ENCODE measurements around the gene RASGRF1. TPM values are rescaled to one million over a fixed set of nuclear protein-coding genes. Genes with fewer than 3 reads are reported as not detected.
"Not testable (repeated sequence)": the region's sequence is repeated elsewhere in the genome, so short reads cannot be mapped to it uniquely, and the experiment has no call there.

RASGRF1 gene
- total RNA-seq, 1 experiment from 2014 or later, result not detected

DNA sequence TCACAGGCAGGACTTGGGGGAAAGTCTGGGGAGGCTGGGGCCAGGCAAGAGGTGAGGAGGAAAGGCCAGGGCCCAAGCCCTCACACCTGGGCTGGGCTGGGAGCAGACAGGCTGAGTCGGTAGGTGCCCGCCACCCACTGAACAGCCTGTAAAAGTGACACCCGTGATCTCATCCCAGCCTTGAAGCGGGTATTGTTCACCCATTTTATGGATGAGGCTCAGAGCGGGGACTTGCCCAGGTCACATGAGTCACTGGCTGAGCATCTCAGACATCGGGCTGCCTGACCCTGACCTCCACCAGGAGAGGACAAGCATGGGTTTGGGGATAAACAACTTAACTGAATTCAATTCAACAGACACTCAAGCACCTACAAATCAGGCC, 93.7 kb downstream of the RASGRF1 start:
- Histone ChIP-seq H3K9me2 (replicated peaks; ENCODE audit: low read length) (no peaks in the 10 kb centered on the region), H3K36me3 (ENCODE audit: low read depth, low read length) (no peaks in the 10 kb centered on the region), H3K4me3 (ENCODE audit: low read length) (no peak overlapping the region), H3K27ac (ENCODE audit: low read length) (no peak overlapping the region), H3K4me2 (ENCODE audit: low read length) (no peak overlapping the region), H3K79me2 (ENCODE audit: low read length) (no peaks in the 10 kb centered on the region), H4K20me1 (ENCODE audit: low read length) (no peaks in the 10 kb centered on the region), H3F3A (ENCODE audit: low read length, unreplicated experiment) (no peaks in the 10 kb centered on the region), H3K4me1 (ENCODE audit: insufficient read depth, low read length) (0 out of 2 replicates have a peak, but pooled peaks cover 4% of the 10 kb centered on the region), H3K27me3 (ENCODE audit: low read length) (no peaks in the 10 kb centered on the region), H3K9ac (ENCODE audit: low read length) (no peak overlapping the region), H3K9me3 (ENCODE audit: low read length) (no peaks in the 10 kb centered on the region), H2AFZ (ENCODE audit: low read length) (no peak overlapping the region)
- ChIA-PET POLR2A (ENCODE audit: unreplicated experiment) (no interaction called here), CTCF (no interaction called here)
- ATAC-seq (no peak), DNase-seq (peak; percentile 30)
- intact Hi-C loops (cut with micrococcal nuclease), result no loop called here
- no TSS peak for BruUV-seq (replicated peaks)
- no peak for TF ChIP-seq EZH2 (IDR thresholded peaks at IDR 0.05; ENCODE audit: low read length, unreplicated experiment)
- TF ChIP-seq EZH2phosphoT487 (IDR thresholded peaks at IDR 0.05; ENCODE audit: borderline replicate concordance, low read length), result no peak
- TF ChIP-seq, protein P1, sequence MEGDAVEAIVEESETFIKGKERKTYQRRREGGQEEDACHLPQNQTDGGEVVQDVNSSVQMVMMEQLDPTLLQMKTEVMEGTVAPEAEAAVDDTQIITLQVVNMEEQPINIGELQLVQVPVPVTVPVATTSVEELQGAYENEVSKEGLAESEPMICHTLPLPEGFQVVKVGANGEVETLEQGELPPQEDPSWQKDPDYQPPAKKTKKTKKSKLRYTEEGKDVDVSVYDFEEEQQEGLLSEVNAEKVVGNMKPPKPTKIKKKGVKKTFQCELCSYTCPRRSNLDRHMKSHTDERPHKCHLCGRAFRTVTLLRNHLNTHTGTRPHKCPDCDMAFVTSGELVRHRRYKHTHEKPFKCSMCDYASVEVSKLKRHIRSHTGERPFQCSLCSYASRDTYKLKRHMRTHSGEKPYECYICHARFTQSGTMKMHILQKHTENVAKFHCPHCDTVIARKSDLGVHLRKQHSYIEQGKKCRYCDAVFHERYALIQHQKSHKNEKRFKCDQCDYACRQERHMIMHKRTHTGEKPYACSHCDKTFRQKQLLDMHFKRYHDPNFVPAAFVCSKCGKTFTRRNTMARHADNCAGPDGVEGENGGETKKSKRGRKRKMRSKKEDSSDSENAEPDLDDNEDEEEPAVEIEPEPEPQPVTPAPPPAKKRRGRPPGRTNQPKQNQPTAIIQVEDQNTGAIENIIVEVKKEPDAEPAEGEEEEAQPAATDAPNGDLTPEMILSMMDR (conservative IDR thresholded peaks at IDR 0.05; ENCODE audit: low read depth, low read length), result no peak

DNA sequence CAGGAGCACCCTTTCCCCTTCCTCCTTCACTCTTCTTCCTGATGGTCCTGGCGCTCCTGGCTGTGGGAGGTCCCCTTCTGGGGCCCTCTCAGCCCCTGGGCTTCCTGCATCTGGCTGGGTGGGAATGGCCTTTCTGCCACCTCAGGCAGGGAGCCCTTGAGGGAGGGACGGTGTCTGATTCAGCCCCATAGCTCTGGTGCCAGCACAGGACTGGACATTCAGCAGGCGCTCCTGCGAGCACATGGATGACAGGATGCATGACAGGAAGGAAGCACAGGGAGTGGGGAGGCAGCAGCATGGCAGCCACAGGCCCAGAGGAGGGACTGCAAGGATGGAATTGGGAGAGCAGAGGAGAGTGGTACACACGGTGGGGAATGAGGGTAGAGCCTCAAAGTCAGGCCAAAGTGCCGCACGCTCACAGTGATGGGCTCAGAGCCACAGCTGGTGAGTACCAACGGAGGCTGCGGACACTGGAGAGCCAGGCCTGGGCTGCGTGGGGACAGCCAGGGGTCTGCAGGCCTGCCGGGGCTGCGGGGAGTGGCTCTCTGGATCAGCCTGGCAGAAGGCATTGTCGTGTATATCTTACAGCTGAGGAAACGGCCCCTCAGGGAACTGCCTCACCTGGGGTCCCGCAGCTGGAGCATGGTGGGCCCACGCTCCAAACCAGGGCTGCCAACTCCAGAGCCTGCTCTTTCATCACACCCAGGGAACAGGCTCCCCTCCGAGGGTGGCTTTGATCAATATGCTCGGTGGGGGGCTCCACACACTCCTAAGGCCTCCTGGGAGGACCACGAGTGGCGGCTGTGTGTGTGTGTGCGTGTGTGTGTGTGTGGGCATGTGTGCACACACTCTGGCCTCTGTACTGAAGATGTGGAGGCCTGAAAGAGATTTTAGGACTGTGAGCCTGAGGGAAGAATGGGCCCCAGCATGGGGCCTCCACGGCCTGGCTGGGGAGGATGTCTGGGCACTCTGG, 94.4 kb downstream of the RASGRF1 start:
- Histone ChIP-seq H3K4me1 (ENCODE audit: insufficient read depth, low read length) (0 out of 2 replicates have a peak, but pooled peaks cover 4% of the 10 kb centered on the region), H2AFZ (ENCODE audit: low read length) (no peak overlapping the region), H3K4me2 (ENCODE audit: low read length) (no peak overlapping the region), H3K9ac (ENCODE audit: low read length) (no peak overlapping the region), H3K4me3 (ENCODE audit: low read length) (no peak overlapping the region), H3K36me3 (ENCODE audit: low read depth, low read length) (no peaks in the 10 kb centered on the region), H3K9me3 (ENCODE audit: low read length) (no peaks in the 10 kb centered on the region), H4K20me1 (ENCODE audit: low read length) (no peaks in the 10 kb centered on the region), H3F3A (ENCODE audit: low read length, unreplicated experiment) (no peaks in the 10 kb centered on the region), H3K79me2 (ENCODE audit: low read length) (no peaks in the 10 kb centered on the region), H3K27me3 (ENCODE audit: low read length) (no peaks in the 10 kb centered on the region), H3K27ac (ENCODE audit: low read length) (no peak overlapping the region), H3K9me2 (replicated peaks; ENCODE audit: low read length) (no peaks in the 10 kb centered on the region)
- ChIA-PET POLR2A (ENCODE audit: unreplicated experiment) (no interaction called here), CTCF (interaction anchor here (0.6 kb wide), 1 partner anchor 614 kb away, joined by 4 read pairs; no protein-coding TSS in a partner anchor)
- BruUV-seq (replicated peaks), result no TSS peak
- DNase-seq, result no peak
- TF ChIP-seq EZH2 (IDR thresholded peaks at IDR 0.05; ENCODE audit: low read length, unreplicated experiment) (no peak), EZH2phosphoT487 (IDR thresholded peaks at IDR 0.05; ENCODE audit: borderline replicate concordance, low read length) (no peak)
- TF ChIP-seq, protein P1 (conservative IDR thresholded peaks at IDR 0.05; ENCODE audit: low read depth, low read length), result no peak
- ATAC-seq, result no peak
- intact Hi-C loops (cut with micrococcal nuclease), result no loop called here

DNA sequence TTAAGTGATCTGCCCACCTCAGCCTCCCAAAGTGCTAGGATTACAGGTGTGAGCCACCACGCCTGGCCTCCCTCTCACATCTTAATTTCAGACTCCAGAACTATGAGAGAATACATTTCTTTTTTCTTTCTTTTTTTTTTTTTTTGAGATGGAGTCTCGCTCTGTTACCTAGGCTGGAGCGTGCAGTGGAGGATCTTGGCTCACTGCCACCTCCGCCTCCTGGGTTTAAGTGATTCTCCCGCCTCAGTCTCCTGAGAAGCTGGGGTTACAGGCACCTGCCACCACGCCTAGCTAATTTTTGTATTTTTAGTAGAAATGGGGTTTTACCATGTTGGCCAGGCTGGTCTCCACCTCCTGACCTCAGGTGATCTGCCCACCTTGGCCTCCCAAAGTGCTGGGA, 95.4 kb downstream of the RASGRF1 start:
- CTCF ChIA-PET, result interaction anchor here (0.6 kb wide), 1 partner anchor 613 kb away, joined by 4 read pairs; no protein-coding TSS in a partner anchor
- intact Hi-C loops (cut with micrococcal nuclease); BruUV-seq (replicated peaks); H3K9me3 ChIP-seq (ENCODE audit: low read length); H4K20me1 ChIP-seq (ENCODE audit: low read length); H3K9ac ChIP-seq (ENCODE audit: low read length); H3K27ac ChIP-seq (ENCODE audit: low read length); POLR2A ChIA-PET (ENCODE audit: unreplicated experiment); H3K27me3 ChIP-seq (ENCODE audit: low read length); H3K9me2 ChIP-seq (replicated peaks; ENCODE audit: low read length); H2AFZ ChIP-seq (ENCODE audit: low read length); H3K4me3 ChIP-seq (ENCODE audit: low read length); H3K4me1 ChIP-seq (ENCODE audit: insufficient read depth, low read length); ATAC-seq; H3F3A ChIP-seq (ENCODE audit: low read length, unreplicated experiment); DNase-seq; H3K79me2 ChIP-seq (ENCODE audit: low read length); H3K36me3 ChIP-seq (ENCODE audit: low read depth, low read length); H3K4me2 ChIP-seq (ENCODE audit: low read length): not testable (repeated sequence)
